Smooth muscle cell (in vitro differentiated cells): Measurements from ENCODE around the gene C17orf67. TPM values are rescaled to one million over a fixed set of nuclear protein-coding genes. Genes with fewer than 3 reads are reported as not detected.

Experiments used
- DNase-seq: peaks from one replicate; lab custom pipeline; 2025; ENCODE audit not compliant: unreplicated experiment; lab: John Stamatoyannopoulos, UW
- H2AFZ ChIP-seq: fragments of 200-600 bp; sonication (generic); 2 replicates; pipeline ENCODE4 v1.6.0; 2016; ENCODE audit warnings: antibody characterized with exemption, low read depth, mild to moderate bottlenecking
- H3F3A ChIP-seq: fragments of 200-600 bp; sonication (generic); 2 replicates; pipeline ENCODE4 v1.6.0; 2017; ENCODE audit warnings: antibody characterized with exemption, low read depth
- H3K27ac ChIP-seq: fragments of 200-600 bp; sonication (generic); 2 replicates; pipeline ENCODE4 v1.5.1; 2016; ENCODE audit warnings: low read depth, mild to moderate bottlenecking
- H3K27me3 ChIP-seq: fragments of 200-600 bp; sonication (generic); 2 replicates; pipeline ENCODE4 v1.6.1; 2016; ENCODE audit warnings: low read depth, mild to moderate bottlenecking
- H3K36me3 ChIP-seq: fragments of 200-600 bp; sonication (generic); 2 replicates; pipeline ENCODE4 v1.5.1; 2016; ENCODE audit warnings: low read depth
- H3K4me1 ChIP-seq: fragments of 200-600 bp; sonication (generic); 2 replicates; pipeline ENCODE4 v1.5.1; 2016; ENCODE audit warnings: low read depth
- H3K4me2 ChIP-seq: fragments of 200-600 bp; sonication (generic); 2 replicates; pipeline ENCODE4 v1.6.0; 2016; ENCODE audit warnings: mild to moderate bottlenecking
- H3K4me3 ChIP-seq: fragments of 200-600 bp; sonication (generic); 2 replicates; pipeline ENCODE4 v1.5.1; 2016; ENCODE audit warnings: mild to moderate bottlenecking
- H3K79me2 ChIP-seq: fragments of 200-600 bp; sonication (generic); 2 replicates; pipeline ENCODE4 v1.6.0; 2016; ENCODE audit warnings: low read depth, mild to moderate bottlenecking
- H3K9ac ChIP-seq: fragments of 200-600 bp; sonication (generic); 2 replicates; pipeline ENCODE4 v1.6.0; 2016; ENCODE audit warnings: low read depth
- H3K9me3 ChIP-seq: fragments of 200-600 bp; sonication (generic); replicated peaks from 2 replicates; pipeline ENCODE4 v1.5.1; 2016; ENCODE audit warnings: low read depth
- H4K20me1 ChIP-seq: fragments of 200-600 bp; sonication (generic); 2 replicates; pipeline ENCODE4 v1.6.0; 2016; ENCODE audit warnings: low read depth
- WGBS: methylation state at CpG from one replicate; pipeline ENCODE4 v1.1.7; 2016; ENCODE audit warnings: low lambda C conversion rate; 5-methylcytosine and 5-hydroxymethylcytosine counted together
- polyA plus RNA-seq: library from polyadenylated mRNA; unstranded; fragments of >200 nt; fragmentation: Nextera tagmentation; extraction: Ambion mirVana; gene quantifications from 2 replicates; pipeline ENCODE4 v1.2.1, GENCODE V29; 2016
- total RNA-seq: library from RNA; depleted of rRNA; stranded (reverse); fragments of >200 nt; gene quantifications from 2 replicates; pipeline ENCODE4 v1.2.3, GENCODE V29; 2014
- TF ChIP-seq, protein P1 (sequence below): fragments of 200-600 bp; sonication (generic); IDR thresholded peaks from 2 replicates; pipeline ENCODE4 v1.5.1; 2017; ENCODE audit warnings: borderline replicate concordance, mild to moderate bottlenecking, antibody characterized with exemption; ENCODE audit not compliant: insufficient read depth, poor library complexity, severe bottlenecking

Gene C17orf67
- total and polyA plus RNA-seq, 2 experiments from 2014 or later: 0.47 TPM; not detected in 1

DNA sequence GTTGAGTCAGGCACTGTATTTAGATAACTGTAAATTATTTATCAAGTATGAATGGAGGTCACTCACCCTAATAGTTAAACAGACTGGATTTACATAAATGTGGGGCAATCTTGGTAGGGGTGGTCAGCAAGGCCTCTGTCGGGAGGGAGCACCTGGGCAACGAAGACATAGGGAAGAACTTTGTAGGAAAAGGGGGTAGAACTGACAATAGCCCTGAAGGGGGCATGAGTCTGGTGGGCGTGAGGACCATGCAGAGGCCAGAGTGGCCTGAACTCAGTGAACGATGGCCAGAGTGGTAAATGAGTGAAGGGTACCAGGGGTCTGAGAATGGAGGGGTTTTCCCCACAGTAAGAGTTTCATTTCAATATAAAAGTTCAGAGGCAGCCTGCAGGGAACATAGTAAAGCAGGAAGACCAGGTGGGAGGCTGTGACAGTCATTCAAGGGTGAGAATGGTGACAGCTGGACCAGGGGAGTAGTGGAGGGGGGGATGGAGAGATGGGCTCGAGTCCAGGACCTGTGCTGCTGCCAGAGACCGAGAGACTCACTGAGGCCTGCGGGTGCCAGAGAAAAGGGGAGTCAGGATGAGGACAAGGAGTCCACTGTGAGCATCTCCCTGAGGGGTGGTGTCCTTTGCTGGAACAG, 2.9 kb downstream of the C17orf67 start:
- Histone ChIP-seq H3K79me2 (no peaks in the 10 kb centered on the region), H3K9ac (no peak overlapping the region), H3K4me2 (no peak overlapping the region), H3K9me3 (no peaks in the 10 kb centered on the region), H3K36me3 (no peaks in the 10 kb centered on the region), H2AFZ (no peak overlapping the region), H3K27ac (no peak overlapping the region), H4K20me1 (peaks cover 2% of the 10 kb centered on the region), H3K27me3 (peaks cover under 1% of the 10 kb centered on the region), H3K4me1 (peaks cover 14% of the 10 kb centered on the region), H3K4me3 (no peak overlapping the region), H3F3A (peaks cover 6% of the 10 kb centered on the region)
- no peak for DNase-seq
- 97% methylated on average over 7 of the region's 7 CpGs for WGBS
- TF ChIP-seq, protein P1, sequence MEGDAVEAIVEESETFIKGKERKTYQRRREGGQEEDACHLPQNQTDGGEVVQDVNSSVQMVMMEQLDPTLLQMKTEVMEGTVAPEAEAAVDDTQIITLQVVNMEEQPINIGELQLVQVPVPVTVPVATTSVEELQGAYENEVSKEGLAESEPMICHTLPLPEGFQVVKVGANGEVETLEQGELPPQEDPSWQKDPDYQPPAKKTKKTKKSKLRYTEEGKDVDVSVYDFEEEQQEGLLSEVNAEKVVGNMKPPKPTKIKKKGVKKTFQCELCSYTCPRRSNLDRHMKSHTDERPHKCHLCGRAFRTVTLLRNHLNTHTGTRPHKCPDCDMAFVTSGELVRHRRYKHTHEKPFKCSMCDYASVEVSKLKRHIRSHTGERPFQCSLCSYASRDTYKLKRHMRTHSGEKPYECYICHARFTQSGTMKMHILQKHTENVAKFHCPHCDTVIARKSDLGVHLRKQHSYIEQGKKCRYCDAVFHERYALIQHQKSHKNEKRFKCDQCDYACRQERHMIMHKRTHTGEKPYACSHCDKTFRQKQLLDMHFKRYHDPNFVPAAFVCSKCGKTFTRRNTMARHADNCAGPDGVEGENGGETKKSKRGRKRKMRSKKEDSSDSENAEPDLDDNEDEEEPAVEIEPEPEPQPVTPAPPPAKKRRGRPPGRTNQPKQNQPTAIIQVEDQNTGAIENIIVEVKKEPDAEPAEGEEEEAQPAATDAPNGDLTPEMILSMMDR: no peak

DNA sequence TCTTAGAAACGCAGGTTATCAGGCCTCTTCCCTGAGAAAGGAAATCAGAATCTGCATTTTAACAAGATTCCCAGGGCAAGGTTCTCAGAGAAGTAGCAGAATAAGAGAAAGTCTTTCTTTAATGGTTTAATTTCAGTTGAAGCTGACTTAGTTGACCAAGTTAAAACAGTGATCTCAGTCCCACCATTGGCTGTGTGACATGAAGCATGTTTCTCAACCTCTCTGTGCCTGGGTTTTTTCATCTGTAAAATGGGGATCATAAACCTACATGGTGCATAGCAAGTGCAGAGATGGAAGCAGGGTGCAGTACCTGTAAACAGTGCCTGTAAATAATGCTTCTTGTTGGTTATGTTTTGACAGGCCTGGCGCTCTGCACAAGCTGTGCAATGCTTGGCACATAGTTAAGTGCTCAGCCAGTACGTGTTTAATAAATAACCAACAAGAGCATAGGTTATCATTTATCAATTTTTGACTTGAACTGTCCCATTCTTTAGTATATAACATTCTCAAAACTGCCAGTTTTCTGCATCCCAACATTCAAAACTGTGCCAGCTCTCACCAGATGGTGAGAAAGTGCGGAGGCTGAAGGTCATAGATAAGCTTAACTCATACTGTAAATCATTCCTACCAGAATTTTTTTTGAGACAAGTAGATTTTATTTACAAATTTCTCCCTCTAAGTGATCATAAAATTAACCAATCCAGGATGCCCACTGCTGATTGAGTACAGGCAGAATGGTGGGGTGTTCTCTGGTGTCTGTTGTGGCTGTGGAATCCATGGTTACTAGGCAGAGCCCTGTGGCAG, 6.9 kb downstream of the C17orf67 start:
- Histone ChIP-seq H3K9ac (no peak overlapping the region), H3K27ac (no peak overlapping the region), H2AFZ (no peak overlapping the region), H3K9me3 (no peaks in the 10 kb centered on the region), H3K4me1 (no peaks in the 10 kb centered on the region), H3K4me3 (no peak overlapping the region), H4K20me1 (no peaks in the 10 kb centered on the region), H3F3A (no peaks in the 10 kb centered on the region), H3K79me2 (no peaks in the 10 kb centered on the region), H3K36me3 (no peaks in the 10 kb centered on the region), H3K4me2 (no peak overlapping the region), H3K27me3 (no peaks in the 10 kb centered on the region)
- no peak for DNase-seq
- TF ChIP-seq, protein P1: no peak
- WGBS: 89% methylated on average over 4 of the region's 4 CpGs

DNA sequence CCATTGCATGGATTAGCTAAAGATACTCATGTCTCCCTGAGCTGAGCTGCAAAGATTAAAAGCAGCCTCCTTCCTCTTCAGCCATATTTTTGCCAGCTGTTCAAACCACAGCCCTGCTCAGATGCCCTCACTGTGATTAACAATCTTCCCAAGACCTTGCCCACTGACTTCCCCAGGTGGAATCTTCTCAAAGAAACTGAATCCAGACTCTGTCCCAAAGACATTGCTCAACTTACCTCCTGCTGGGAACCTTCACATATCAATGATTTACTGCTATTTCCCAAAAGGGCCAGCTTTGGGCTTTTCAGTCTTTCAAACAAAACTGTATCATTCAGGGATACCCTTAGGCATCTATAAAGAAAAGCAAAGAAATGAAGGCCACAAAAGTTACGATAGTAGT, 9.2 kb downstream of the C17orf67 start:
- H3K4me2 ChIP-seq: no peak overlapping the region
- DNase-seq: no peak
- no peak overlapping the region for H2AFZ ChIP-seq
- no peaks in the 10 kb centered on the region for H3K79me2 ChIP-seq
- WGBS: 98% methylated on average over 1 of the region's 1 CpG
- no peak overlapping the region for H3K27ac ChIP-seq
- H3K27me3 ChIP-seq: no peaks in the 10 kb centered on the region
- H3K4me3 ChIP-seq: no peak overlapping the region
- TF ChIP-seq, protein P1: no peak
- H4K20me1 ChIP-seq: no peaks in the 10 kb centered on the region
- H3K4me1 ChIP-seq: no peaks in the 10 kb centered on the region
- no peak overlapping the region for H3K9ac ChIP-seq
- H3K36me3 ChIP-seq: no peaks in the 10 kb centered on the region
- no peaks in the 10 kb centered on the region for H3F3A ChIP-seq
- H3K9me3 ChIP-seq: no peaks in the 10 kb centered on the region

DNA sequence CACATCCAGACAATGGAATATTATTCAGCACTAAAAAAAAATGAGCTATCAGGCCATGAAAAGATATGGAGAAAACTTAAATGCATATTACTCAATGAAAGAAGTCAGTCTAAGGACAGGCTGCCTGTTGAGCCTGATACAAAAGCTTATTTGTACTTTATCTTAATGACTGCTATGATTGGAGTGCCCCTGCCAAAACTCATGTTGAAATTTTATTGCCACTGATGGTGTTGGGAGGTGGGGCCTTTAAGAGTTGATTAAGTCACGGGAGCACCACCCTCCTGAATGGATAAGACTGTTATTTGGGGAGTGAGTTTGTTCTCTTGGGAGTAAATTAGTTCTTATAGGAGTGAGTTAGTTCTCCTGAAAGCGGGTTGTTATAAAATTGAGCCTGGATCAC, 9.9 kb downstream of the C17orf67 start:
- WGBS: 89% methylated on average over 2 of the region's 2 CpGs

More for the DNA sequence above, 9.9 kb downstream of the C17orf67 start:
- DNase-seq: no peak
- TF ChIP-seq, protein P1: no peak
- no peak overlapping the region for H2AFZ ChIP-seq
- H3K79me2 ChIP-seq: no peaks in the 10 kb centered on the region
- no peak overlapping the region for H3K9ac ChIP-seq
- no peaks in the 10 kb centered on the region for H3F3A ChIP-seq
- no peaks in the 10 kb centered on the region for H3K36me3 ChIP-seq
- H3K4me2 ChIP-seq: no peak overlapping the region
- H4K20me1 ChIP-seq: no peaks in the 10 kb centered on the region
- no peaks in the 10 kb centered on the region for H3K27me3 ChIP-seq
- no peak overlapping the region for H3K27ac ChIP-seq
- no peaks in the 10 kb centered on the region for H3K9me3 ChIP-seq
- no peaks in the 10 kb centered on the region for H3K4me1 ChIP-seq
- H3K4me3 ChIP-seq: no peak overlapping the region
